Erythroblast (primary cell): ENCODE data around the gene LRRC4.
A peak's percentile ranks its signal among the peaks of the same experiment; 100 is the strongest.

Experiments used
- GATA1 ChIP-seq: IDR thresholded peaks from 2 replicates; pipeline ENCODE4 v1.6.1; 2011; ENCODE audit warnings: low read depth, mild to moderate bottlenecking, control low read depth, low read length, moderate library complexity
- POLR2A ChIP-seq: IDR thresholded peaks from 2 replicates; pipeline ENCODE4 v1.6.1; 2011; ENCODE audit warnings: mild to moderate bottlenecking, low read length

DNA sequence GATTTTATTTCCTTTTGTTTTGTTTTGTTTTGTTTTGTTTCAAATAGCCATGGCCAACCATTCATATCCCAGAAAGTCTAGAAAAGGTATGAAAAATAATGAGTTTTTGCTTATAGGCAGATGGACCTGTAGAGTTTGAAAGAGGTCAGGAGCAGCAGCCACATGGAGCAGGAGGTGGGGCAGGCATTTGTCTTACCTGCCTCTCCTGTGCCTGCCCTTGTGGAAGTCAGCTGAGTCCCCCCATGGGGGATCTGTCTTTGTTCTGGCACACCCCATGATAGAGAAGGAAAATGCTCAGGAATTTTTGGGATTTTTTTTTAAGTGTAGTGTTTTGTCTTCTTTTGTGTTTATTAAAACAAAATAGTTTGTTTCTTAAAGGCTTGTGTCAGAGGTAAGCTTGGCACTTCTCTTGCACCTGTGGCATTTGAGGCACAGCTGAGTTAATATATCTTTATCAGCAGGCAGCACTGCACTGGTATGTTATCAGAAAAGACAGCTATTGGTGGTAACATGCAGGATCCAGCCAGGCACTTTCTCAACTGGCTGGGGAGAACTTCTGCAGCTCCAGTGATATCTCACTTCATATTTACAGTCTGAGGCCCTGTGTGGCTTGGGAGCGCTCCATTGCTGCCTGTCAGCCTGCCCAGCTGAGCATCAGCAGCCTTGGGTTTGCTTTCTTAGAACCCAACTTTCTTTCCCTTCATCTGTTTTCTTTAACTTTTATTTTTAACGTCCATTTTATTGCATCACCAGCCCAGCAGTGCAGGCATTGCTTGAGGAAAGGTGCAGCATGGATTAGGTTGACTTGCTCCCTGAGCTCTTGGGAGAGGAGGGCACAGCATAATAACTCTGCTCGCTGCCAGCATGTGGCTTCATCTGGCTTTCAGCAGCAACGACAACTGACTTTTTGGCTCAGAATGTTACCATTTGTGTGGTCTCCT, 44.4 kb downstream of the LRRC4 start:
- peak; percentile 33 for TF ChIP-seq POLR2A
- peak; percentile 27 for TF ChIP-seq GATA1
